ENCODE results near the gene KPNA6.
"Not testable (repeated sequence)": the region's sequence is repeated elsewhere in the genome, so short reads cannot be mapped to it uniquely, and the experiment has no call there.

The KPNA6 gene

GRCh38 chr1:32100359-32100758 is 7.5 kb upstream of the KPNA6 start:
- DNase-seq (ENCODE audit: low read depth in 3 of 3, low spot score in 1 of 3): no peak

- DNase-seq (ENCODE audit: low read depth in 3 of 3, low spot score in 1 of 3): no peak
These were observed 6.8 kb upstream of the KPNA6 start for GRCh38 chr1:32100807-32101708.

GRCh38 chr1:32104127-32104526 is 3.7 kb upstream of the KPNA6 start:
- no peak for DNase-seq (ENCODE audit: low read depth in 3 of 3, low spot score in 1 of 3)

- DNase-seq (ENCODE audit: low read depth in 3 of 3, low spot score in 1 of 3): no peak
These were observed 2.5 kb upstream of the KPNA6 start for GRCh38 chr1:32105338-32105737.

GRCh38 chr1:32106663-32107275 is 1.1 kb upstream of the KPNA6 start:
- DNase-seq (ENCODE audit: low read depth in 3 of 3, low spot score in 1 of 3): no peak

GRCh38 chr1:32111040-32111623 is 3.3 kb downstream of the KPNA6 start:
- DNase-seq (ENCODE audit: low read depth in 3 of 3, low spot score in 1 of 3): no peak

- no peak for DNase-seq (ENCODE audit: low read depth in 3 of 3, low spot score in 1 of 3)
These were observed 3.9 kb downstream of the KPNA6 start for GRCh38 chr1:32111789-32112188.

GRCh38 chr1:32112806-32113375 is 5.0 kb downstream of the KPNA6 start:
- DNase-seq (ENCODE audit: low read depth in 3 of 3, low spot score in 1 of 3): no peak

GRCh38 chr1:32113436-32113835 is 5.6 kb downstream of the KPNA6 start:
- DNase-seq (ENCODE audit: low read depth in 3 of 3, low spot score in 1 of 3): not testable (repeated sequence)

GRCh38 chr1:32114420-32114819 is 6.6 kb downstream of the KPNA6 start:
- no peak for DNase-seq (ENCODE audit: low read depth in 3 of 3, low spot score in 1 of 3)

- DNase-seq (ENCODE audit: low read depth in 3 of 3, low spot score in 1 of 3): no peak
These were observed 7.6 kb downstream of the KPNA6 start for GRCh38 chr1:32115496-32115895.

GRCh38 chr1:32116531-32116930 is 8.7 kb downstream of the KPNA6 start:
- DNase-seq (ENCODE audit: low read depth in 3 of 3, low spot score in 1 of 3): no peak

GRCh38 chr1:32122151-32122550 is 14.3 kb downstream of the KPNA6 start:
- DNase-seq (ENCODE audit: low read depth in 3 of 3, low spot score in 1 of 3): no peak

- DNase-seq (ENCODE audit: low read depth in 3 of 3, low spot score in 1 of 3): not testable (repeated sequence)
These were observed 15.5 kb downstream of the KPNA6 start for GRCh38 chr1:32123361-32123760.

GRCh38 chr1:32125313-32125712 is 17.5 kb downstream of the KPNA6 start:
- DNase-seq (ENCODE audit: low read depth in 3 of 3, low spot score in 1 of 3): no peak

- no peak for DNase-seq (ENCODE audit: low read depth in 3 of 3, low spot score in 1 of 3)
These were observed 18.9 kb downstream of the KPNA6 start for GRCh38 chr1:32126770-32127169.

GRCh38 chr1:32127409-32128198 is 19.7 kb downstream of the KPNA6 start:
- DNase-seq (ENCODE audit: low read depth in 3 of 3, low spot score in 1 of 3): no peak

- no peak for DNase-seq (ENCODE audit: low read depth in 3 of 3, low spot score in 1 of 3)
These were observed 20.6 kb downstream of the KPNA6 start for GRCh38 chr1:32128479-32128878.

- DNase-seq (ENCODE audit: low read depth in 3 of 3, low spot score in 1 of 3): no peak
These were observed 21.1 kb downstream of the KPNA6 start for GRCh38 chr1:32128964-32129363.

GRCh38 chr1:32133950-32134280 is 26.1 kb downstream of the KPNA6 start:
- not testable (repeated sequence) for DNase-seq (ENCODE audit: low read depth in 3 of 3, low spot score in 1 of 3)

GRCh38 chr1:32137111-32137510 is 29.3 kb downstream of the KPNA6 start:
- DNase-seq (ENCODE audit: low read depth in 3 of 3, low spot score in 1 of 3): no peak
